Transverse colon (tissue), 4 donors: Measurements from ENCODE around the gene KHDRBS2.

Experiments used
- EP300 ChIP-seq: sonication (generic); formaldehyde crosslinking; IDR thresholded peaks from one replicate; pipeline ENCODE4 v1.6.1; 2017; ENCODE audit warnings: antibody characterized with exemption, low read depth
- POLR2A ChIP-seq: fragments of 450-650 bp; IDR thresholded peaks from one replicate; pipeline ENCODE4 v1.6.1; 2016; ENCODE audit warnings: antibody characterized with exemption, mild to moderate bottlenecking, moderate library complexity
- POLR2AphosphoS5 ChIP-seq, 3 donors: sonication (generic); formaldehyde crosslinking; IDR thresholded peaks; one replicate each; pipeline ENCODE4 v1.6.1; 2016; ENCODE audit warnings: antibody characterized with exemption in 3 of 3
- TF ChIP-seq, protein P1 (sequence below), 5 experiments: fragments of 200-600 bp in 3 of 5; fragments of 450-650 bp in 2 of 5; sonication (generic) in 3 of 5; IDR thresholded peaks; 1 replicate in 2 of 5; 2 replicates in 3 of 5; pipeline ENCODE4 v1.5.1; 2016 to 2017; ENCODE audit warnings: antibody characterized with exemption in 5 of 5, inconsistent platforms in 3 of 5, mild to moderate bottlenecking in 2 of 5, moderate library complexity in 1 of 5

DNA sequence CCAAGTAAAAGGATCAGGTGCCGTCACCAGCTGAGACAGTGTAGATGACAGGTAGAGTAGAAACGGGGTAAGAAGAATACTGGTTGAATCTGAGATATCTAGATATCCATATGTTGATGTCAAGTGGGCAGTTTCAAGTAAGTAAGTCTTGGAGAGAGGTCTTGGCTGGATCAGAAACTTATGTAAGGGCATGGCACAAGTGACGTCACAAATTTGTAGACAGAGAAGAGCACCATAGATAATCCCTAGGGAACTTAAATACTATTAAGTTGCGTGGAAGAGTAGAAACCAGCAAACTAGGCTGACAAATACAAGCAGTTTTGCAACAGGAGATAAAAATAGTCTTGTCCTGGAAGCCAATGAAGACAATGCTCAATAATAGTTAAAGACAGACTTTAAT, 123.2 kb downstream of the KHDRBS2 start:
- TF ChIP-seq, protein P1, sequence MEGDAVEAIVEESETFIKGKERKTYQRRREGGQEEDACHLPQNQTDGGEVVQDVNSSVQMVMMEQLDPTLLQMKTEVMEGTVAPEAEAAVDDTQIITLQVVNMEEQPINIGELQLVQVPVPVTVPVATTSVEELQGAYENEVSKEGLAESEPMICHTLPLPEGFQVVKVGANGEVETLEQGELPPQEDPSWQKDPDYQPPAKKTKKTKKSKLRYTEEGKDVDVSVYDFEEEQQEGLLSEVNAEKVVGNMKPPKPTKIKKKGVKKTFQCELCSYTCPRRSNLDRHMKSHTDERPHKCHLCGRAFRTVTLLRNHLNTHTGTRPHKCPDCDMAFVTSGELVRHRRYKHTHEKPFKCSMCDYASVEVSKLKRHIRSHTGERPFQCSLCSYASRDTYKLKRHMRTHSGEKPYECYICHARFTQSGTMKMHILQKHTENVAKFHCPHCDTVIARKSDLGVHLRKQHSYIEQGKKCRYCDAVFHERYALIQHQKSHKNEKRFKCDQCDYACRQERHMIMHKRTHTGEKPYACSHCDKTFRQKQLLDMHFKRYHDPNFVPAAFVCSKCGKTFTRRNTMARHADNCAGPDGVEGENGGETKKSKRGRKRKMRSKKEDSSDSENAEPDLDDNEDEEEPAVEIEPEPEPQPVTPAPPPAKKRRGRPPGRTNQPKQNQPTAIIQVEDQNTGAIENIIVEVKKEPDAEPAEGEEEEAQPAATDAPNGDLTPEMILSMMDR (IDR thresholded peaks at IDR 0.05): no peak
- TF ChIP-seq POLR2A: no peak
- no peak for TF ChIP-seq POLR2AphosphoS5 (IDR thresholded peaks at IDR 0.05)
- TF ChIP-seq EP300: no peak
